K562 (cell line): Measurements from ENCODE around the gene COASY. TPM values are rescaled to one million over a fixed set of nuclear protein-coding genes. Genes with fewer than 3 reads are reported as not detected.

Experiments used
- BRCA1 ChIP-seq, 2 experiments: fragments of 450-650 bp in 1 of 2; sonication (generic) in 1 of 2; formaldehyde crosslinking in 1 of 2; IDR thresholded peaks; 2 replicates each; pipeline versions ENCODE4 v1.5.0 to v1.6.1; 2017 to 2020; ENCODE audit warnings: mild to moderate bottlenecking in 1 of 2, missing genetic modification reagents in 1 of 2
- CSDE1 ChIP-seq, 2 experiments: fragments of 450-650 bp; IDR thresholded peaks; 2 replicates each; pipeline ENCODE4 v1.6.1; 2016; ENCODE audit warnings: mild to moderate bottlenecking in 1 of 2
- FOXP1 ChIP-seq: sonication (generic); formaldehyde crosslinking; IDR thresholded peaks from 2 replicates; pipeline ENCODE4 v1.8.0; 2022; ENCODE audit warnings: mild to moderate bottlenecking, missing genetic modification reagents
- HIVEP1 ChIP-seq: fragments of 250-450 bp; sonication (Bioruptor Pico); IDR thresholded peaks from 2 replicates; pipeline ENCODE4 v1.4.0; 2020; ENCODE audit warnings: mild to moderate bottlenecking
- ILF3 ChIP-seq: fragments of 450-650 bp; IDR thresholded peaks from 2 replicates; pipeline ENCODE4 v1.6.1; 2018; ENCODE audit warnings: antibody characterized with exemption, mild to moderate bottlenecking, moderate library complexity, borderline replicate concordance
- NR2F6 ChIP-seq: fragments of 450-650 bp; formaldehyde crosslinking; IDR thresholded peaks from 2 replicates; pipeline ENCODE4 v1.4.0; 2020; ENCODE audit warnings: mild to moderate bottlenecking
- PHB ChIP-seq: fragments of 250-450 bp; sonication (Bioruptor Pico); IDR thresholded peaks from 2 replicates; pipeline ENCODE4 v1.5.0; 2021
- POLR2A ChIP-seq: fragments of 450-650 bp; conservative IDR thresholded peaks from 2 replicates; pipeline ENCODE4 v1.6.1; 2016
- RFX5 ChIP-seq: IDR thresholded peaks from 2 replicates; pipeline ENCODE4 v1.6.1; 2011; ENCODE audit warnings: low read depth, mild to moderate bottlenecking, improper control_type of control experiment, low read length
- TAF1 ChIP-seq: IDR thresholded peaks from 2 replicates; pipeline ENCODE4 v1.6.1; 2011; ENCODE audit warnings: mild to moderate bottlenecking, low read length, moderate library complexity; ENCODE audit not compliant: insufficient read depth, control insufficient read depth, severe bottlenecking; ENCODE audit errors: extremely low read depth
- TAF9B ChIP-seq: fragments of 450-650 bp; IDR thresholded peaks from 2 replicates; pipeline ENCODE4 v1.6.1; 2018; ENCODE audit warnings: mild to moderate bottlenecking; ENCODE audit not compliant: partially characterized antibody
- TAL1 ChIP-seq: fragments of 450-650 bp; IDR thresholded peaks from 2 replicates; pipeline ENCODE4 v1.6.1; 2016; ENCODE audit warnings: mild to moderate bottlenecking
- THRB ChIP-seq: fragments of 450-650 bp; formaldehyde crosslinking; conservative IDR thresholded peaks from 2 replicates; pipeline ENCODE4 v1.4.0; 2022; ENCODE audit warnings: mild to moderate bottlenecking, missing genetic modification characterization
- TOE1 ChIP-seq, 2 experiments: fragments of 450-650 bp in 1 of 2; sonication (generic) in 1 of 2; formaldehyde crosslinking in 1 of 2; IDR thresholded peaks; 2 replicates each; pipeline versions ENCODE4 v1.7.1 to v1.8.0; 2016 to 2022; ENCODE audit warnings: borderline replicate concordance in 2 of 2, mild to moderate bottlenecking in 2 of 2, antibody characterized with exemption in 1 of 2, inconsistent platforms in 1 of 2, low read depth in 1 of 2, missing genetic modification reagents in 1 of 2, moderate library complexity in 1 of 2
- ZEB2 ChIP-seq: fragments of 450-650 bp; IDR thresholded peaks from 2 replicates; pipeline ENCODE4 v1.6.1; 2016
- ZNF347 ChIP-seq: fragments of 450-650 bp; formaldehyde crosslinking; IDR thresholded peaks from 2 replicates; pipeline ENCODE4 v1.4.0; 2020; ENCODE audit warnings: low read depth, mild to moderate bottlenecking, moderate library complexity
- ZNF395 ChIP-seq: fragments of 200-800 bp; sonication (Bioruptor generic); IDR thresholded peaks from 2 replicates; pipeline ENCODE4 v1.6.1; 2017; ENCODE audit warnings: missing genetic modification characterization, missing compliant biosample characterization
- ZNF830 ChIP-seq: fragments of 250-450 bp; sonication (Bioruptor Pico); IDR thresholded peaks from 2 replicates; pipeline ENCODE4 v1.5.0; 2021; ENCODE audit warnings: mild to moderate bottlenecking
- polyA plus RNA-seq, 8 experiments: library from polyadenylated mRNA; depleted of rRNA in 4 of 8; stranded (reverse) in 5 of 8; unstranded in 3 of 8; fragments of >200 nt; fragmentation: Nextera tagmentation in 2 of 8; fragmentation: Illumina TruSeq in 1 of 8; extraction: Ambion mirVana in 2 of 8; extraction: Trizol in 1 of 8; gene quantifications; 2 replicates each; pipeline versions ENCODE4 v1.2.1 to v1.2.3, GENCODE V29; 2011 to 2014; ENCODE audit warnings: inconsistent platforms in 1 of 8, missing spikeins in 1 of 8
- total RNA-seq, 7 experiments: library from RNA; depleted of rRNA in 6 of 7; stranded (reverse); fragments of >200 nt in 6 of 7; fragmentation: Illumina TruSeq in 2 of 7; extraction: Trizol in 2 of 7; gene quantifications; 2 replicates each; pipeline versions ENCODE4 v1.2.1 to v1.2.3, GENCODE V29; 2011 to 2021; ENCODE audit warnings: low replicate concordance in 1 of 7
- TF ChIP-seq, protein P1 (sequence below): IDR thresholded peaks from 2 replicates; pipeline ENCODE4 v1.6.1; 2011; ENCODE audit not compliant: insufficient read length; ENCODE audit errors: extremely low read depth
- TF ChIP-seq, protein P2 (sequence below): IDR thresholded peaks from 2 replicates; pipeline ENCODE4 v1.6.1; 2012; ENCODE audit warnings: low read depth, low read length, improper control_type of control experiment, borderline replicate concordance
- TF ChIP-seq, protein P3 (sequence below): fragments of 250-450 bp; sonication (Bioruptor Pico); IDR thresholded peaks from 2 replicates; pipeline ENCODE4 v1.8.0; 2022; ENCODE audit warnings: moderate library complexity, mild to moderate bottlenecking, inconsistent platforms

The COASY gene
- total and polyA plus RNA-seq, 9 of the 15 experiments (the other 6 are each of a cell fraction or from before 2014, with no cell fraction given), result 25.4 to 175 (median 62.3) TPM

DNA sequence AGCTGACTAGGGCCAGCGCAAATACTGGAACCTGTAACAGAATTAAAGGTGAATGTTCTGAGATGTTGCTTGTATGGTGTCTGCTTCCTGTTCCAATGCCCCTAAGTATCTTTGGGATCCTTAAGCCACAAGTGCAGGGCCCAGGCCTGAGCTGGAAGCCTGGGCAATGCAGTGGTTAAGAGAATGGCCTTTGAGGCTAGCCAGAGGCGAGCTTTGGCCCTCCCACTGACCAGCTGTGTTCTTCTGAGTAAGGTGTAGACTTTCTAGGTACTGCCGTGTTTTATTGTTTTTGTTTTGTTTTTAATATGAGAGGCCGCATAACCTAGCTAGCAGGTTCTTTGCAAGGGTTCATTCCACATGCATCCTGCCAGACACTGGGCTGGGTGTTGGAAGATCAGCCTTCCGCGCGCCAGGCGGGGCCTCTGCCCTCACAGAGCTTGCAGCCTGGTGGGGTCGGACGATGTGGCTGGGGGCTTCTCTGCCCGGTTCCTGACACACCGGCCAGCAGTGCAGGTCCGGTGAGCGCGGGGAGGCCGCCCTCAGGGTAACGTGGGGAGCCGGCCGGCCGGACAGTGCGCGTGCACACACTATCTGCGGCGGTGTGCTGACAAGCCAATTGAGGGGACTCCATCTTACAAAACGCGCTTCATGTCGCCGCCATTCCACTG is 4.4 kb downstream of the COASY start (continued):
- TF ChIP-seq ZNF830 (CRISPR knock-in tag) (peak; percentile 84; the same call in 1 of the 2 replicates), TAF9B (no peak), BRCA1 (IDR thresholded peaks at IDR 0.05) (no peak), BRCA1 (CRISPR knock-in tag; IDR thresholded peaks at IDR 0.05) (no peak), TAL1 (no peak), FOXP1 (CRISPR knock-in tag) (no peak), TAF1 (no peak), CSDE1 (IDR thresholded peaks at IDR 0.05) (no peak), RFX5 (no peak), TOE1 (IDR thresholded peaks at IDR 0.05; ENCODE audit: borderline replicate concordance) (no peak), TOE1 (CRISPR knock-in tag; IDR thresholded peaks at IDR 0.05; ENCODE audit: borderline replicate concordance, low read depth) (no peak), ZNF347 (CRISPR knock-in tag) (0 out of 2 replicates have a peak, but pooled peaks have one; percentile 42), NR2F6 (CRISPR knock-in tag) (peak; percentile 63; the same call in 1 of the 2 replicates), ILF3 (no peak; the same call in 1 of the 2 replicates), ZNF395 (CRISPR knock-in tag) (peak; percentile 45; the same call in 1 of the 2 replicates), THRB (CRISPR knock-in tag) (0 out of 2 replicates have a peak, but pooled peaks have one; percentile 38), HIVEP1 (CRISPR knock-in tag) (0 out of 2 replicates have a peak, but pooled peaks have one; percentile 32), PHB (CRISPR knock-in tag) (peak; percentile 51; the same call in 1 of the 2 replicates), POLR2A (peak; percentile 68; the same call in 1 of the 2 replicates), ZEB2 (no peak)
- TF ChIP-seq, protein P1, sequence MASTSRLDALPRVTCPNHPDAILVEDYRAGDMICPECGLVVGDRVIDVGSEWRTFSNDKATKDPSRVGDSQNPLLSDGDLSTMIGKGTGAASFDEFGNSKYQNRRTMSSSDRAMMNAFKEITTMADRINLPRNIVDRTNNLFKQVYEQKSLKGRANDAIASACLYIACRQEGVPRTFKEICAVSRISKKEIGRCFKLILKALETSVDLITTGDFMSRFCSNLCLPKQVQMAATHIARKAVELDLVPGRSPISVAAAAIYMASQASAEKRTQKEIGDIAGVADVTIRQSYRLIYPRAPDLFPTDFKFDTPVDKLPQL, result no peak
- TF ChIP-seq, protein P2, sequence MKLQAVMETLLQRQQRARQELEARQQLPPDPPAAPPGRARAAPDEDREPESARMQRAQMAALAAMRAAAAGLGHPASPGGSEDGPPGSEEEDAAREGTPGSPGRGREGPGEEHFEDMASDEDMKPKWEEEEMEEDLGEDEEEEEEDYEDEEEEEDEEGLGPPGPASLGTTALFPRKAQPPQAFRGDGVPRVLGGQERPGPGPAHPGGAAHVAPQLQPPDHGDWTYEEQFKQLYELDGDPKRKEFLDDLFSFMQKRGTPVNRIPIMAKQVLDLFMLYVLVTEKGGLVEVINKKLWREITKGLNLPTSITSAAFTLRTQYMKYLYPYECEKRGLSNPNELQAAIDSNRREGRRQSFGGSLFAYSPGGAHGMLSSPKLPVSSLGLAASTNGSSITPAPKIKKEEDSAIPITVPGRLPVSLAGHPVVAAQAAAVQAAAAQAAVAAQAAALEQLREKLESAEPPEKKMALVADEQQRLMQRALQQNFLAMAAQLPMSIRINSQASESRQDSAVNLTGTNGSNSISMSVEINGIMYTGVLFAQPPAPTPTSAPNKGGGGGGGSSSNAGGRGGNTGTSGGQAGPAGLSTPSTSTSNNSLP, result no peak
- TF ChIP-seq, protein P3, sequence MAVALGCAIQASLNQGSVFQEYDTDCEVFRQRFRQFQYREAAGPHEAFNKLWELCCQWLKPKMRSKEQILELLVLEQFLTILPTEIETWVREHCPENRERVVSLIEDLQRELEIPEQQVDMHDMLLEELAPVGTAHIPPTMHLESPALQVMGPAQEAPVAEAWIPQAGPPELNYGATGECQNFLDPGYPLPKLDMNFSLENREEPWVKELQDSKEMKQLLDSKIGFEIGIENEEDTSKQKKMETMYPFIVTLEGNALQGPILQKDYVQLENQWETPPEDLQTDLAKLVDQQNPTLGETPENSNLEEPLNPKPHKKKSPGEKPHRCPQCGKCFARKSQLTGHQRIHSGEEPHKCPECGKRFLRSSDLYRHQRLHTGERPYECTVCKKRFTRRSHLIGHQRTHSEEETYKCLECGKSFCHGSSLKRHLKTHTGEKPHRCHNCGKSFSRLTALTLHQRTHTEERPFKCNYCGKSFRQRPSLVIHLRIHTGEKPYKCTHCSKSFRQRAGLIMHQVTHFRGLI (CRISPR knock-in tag), result peak; percentile 58; the same call in 1 of the 2 replicates
